HepG2 (cell line): ENCODE measurements around the gene COPZ2. TPM values are rescaled to one million over a fixed set of nuclear protein-coding genes. Genes with fewer than 3 reads are reported as not detected.

Experiments
- ASH2L ChIP-seq: fragments of 300-600, 200-600 bp; sonication (generic); IDR thresholded peaks from 2 replicates; pipeline ENCODE4 v1.7.0; 2017; ENCODE audit warnings: low read depth, mild to moderate bottlenecking, moderate library complexity, mixed read lengths, low read length; ENCODE audit not compliant: insufficient read length
- DMTF1 ChIP-seq: sonication (generic); formaldehyde crosslinking; IDR thresholded peaks from 2 replicates; pipeline ENCODE4 v1.4.0; 2020; ENCODE audit warnings: mild to moderate bottlenecking, missing genetic modification reagents
- DZIP1 ChIP-seq: sonication (generic); formaldehyde crosslinking; IDR thresholded peaks from 2 replicates; pipeline ENCODE4 v1.5.0; 2020; ENCODE audit warnings: mild to moderate bottlenecking, missing genetic modification reagents
- KLF16 ChIP-seq, 2 experiments: sonication (generic) in 1 of 2; formaldehyde crosslinking in 1 of 2; IDR thresholded peaks; 2 replicates each; pipeline versions ENCODE4 v1.6.1 to v1.8.0; 2016 to 2023; ENCODE audit warnings: missing genetic modification reagents in 2 of 2, missing compliant biosample characterization in 1 of 2
- RARA ChIP-seq: IDR thresholded peaks from 2 replicates; pipeline ENCODE4 v1.6.1; 2016; ENCODE audit warnings: missing genetic modification reagents, missing compliant biosample characterization
- RARG ChIP-seq: sonication (generic); formaldehyde crosslinking; IDR thresholded peaks from 2 replicates; pipeline ENCODE4 v1.4.0; 2020; ENCODE audit warnings: low read depth, mild to moderate bottlenecking, missing genetic modification reagents
- REXO4 ChIP-seq: sonication (generic); formaldehyde crosslinking; IDR thresholded peaks from 2 replicates; pipeline ENCODE4 v1.8.0; 2022; ENCODE audit warnings: missing genetic modification reagents, mild to moderate bottlenecking, borderline replicate concordance
- RFX5 ChIP-seq: IDR thresholded peaks from 2 replicates; pipeline ENCODE4 v1.6.1; 2011; ENCODE audit warnings: low read depth, low read length, improper control_type of control experiment
- TMF1 ChIP-seq: sonication (generic); formaldehyde crosslinking; IDR thresholded peaks from 2 replicates; pipeline ENCODE4 v1.8.1; 2022; ENCODE audit warnings: low read depth, missing genetic modification reagents
- ZMYM2 ChIP-seq: sonication (generic); formaldehyde crosslinking; IDR thresholded peaks from 2 replicates; pipeline ENCODE4 v1.8.0; 2022; ENCODE audit warnings: mild to moderate bottlenecking, missing genetic modification reagents
- polyA plus RNA-seq, 8 experiments: library from polyadenylated mRNA; depleted of rRNA in 3 of 8; stranded (reverse) in 7 of 8; unstranded in 1 of 8; fragments of >200 nt; fragmentation: Illumina TruSeq in 4 of 8; extraction: Trizol in 4 of 8; gene quantifications; 2 replicates each; pipeline versions ENCODE4 v1.2.1 to v1.2.3, GENCODE V29; 2011 to 2016; ENCODE audit warnings: low read depth in 4 of 8, missing spikeins in 1 of 8, mixed read lengths in 1 of 8; ENCODE audit not compliant: insufficient read depth in 1 of 8
- total RNA-seq, 5 experiments: library from RNA; depleted of rRNA; stranded (reverse); fragments of >200 nt; fragmentation: Illumina TruSeq; extraction: Trizol; gene quantifications; 2 replicates each; pipeline ENCODE4 v1.2.3, GENCODE V29; 2016; ENCODE audit warnings: low read depth in 1 of 5
- TF ChIP-seq, protein P1 (sequence below): sonication (generic); formaldehyde crosslinking; IDR thresholded peaks from 2 replicates; pipeline ENCODE4 v1.5.1; 2020; ENCODE audit warnings: missing genetic modification reagents, mild to moderate bottlenecking, borderline replicate concordance
- TF ChIP-seq, protein P2 (sequence below): sonication (generic); formaldehyde crosslinking; IDR thresholded peaks from 2 replicates; pipeline ENCODE4 v1.4.0; 2020; ENCODE audit warnings: mild to moderate bottlenecking, low read depth, missing genetic modification reagents
- TF ChIP-seq, protein P3 (sequence below): sonication (generic); formaldehyde crosslinking; IDR thresholded peaks from 2 replicates; pipeline ENCODE4 v1.4.0; 2020; ENCODE audit warnings: missing genetic modification reagents
- TF ChIP-seq, protein P4 (sequence below): sonication (generic); formaldehyde crosslinking; IDR thresholded peaks from 2 replicates; pipeline ENCODE4 v1.8.0; 2022; ENCODE audit warnings: low read depth, missing genetic modification reagents
- TF ChIP-seq, protein P5 (sequence below): sonication (generic); formaldehyde crosslinking; IDR thresholded peaks from 2 replicates; pipeline ENCODE4 v1.5.0; 2020; ENCODE audit warnings: missing genetic modification reagents

Gene COPZ2
- total and polyA plus RNA-seq, 2 of the 13 experiments (the other 11 are each of a cell fraction or from before 2014, with no cell fraction given): 0.61 to 1.5 TPM

DNA sequence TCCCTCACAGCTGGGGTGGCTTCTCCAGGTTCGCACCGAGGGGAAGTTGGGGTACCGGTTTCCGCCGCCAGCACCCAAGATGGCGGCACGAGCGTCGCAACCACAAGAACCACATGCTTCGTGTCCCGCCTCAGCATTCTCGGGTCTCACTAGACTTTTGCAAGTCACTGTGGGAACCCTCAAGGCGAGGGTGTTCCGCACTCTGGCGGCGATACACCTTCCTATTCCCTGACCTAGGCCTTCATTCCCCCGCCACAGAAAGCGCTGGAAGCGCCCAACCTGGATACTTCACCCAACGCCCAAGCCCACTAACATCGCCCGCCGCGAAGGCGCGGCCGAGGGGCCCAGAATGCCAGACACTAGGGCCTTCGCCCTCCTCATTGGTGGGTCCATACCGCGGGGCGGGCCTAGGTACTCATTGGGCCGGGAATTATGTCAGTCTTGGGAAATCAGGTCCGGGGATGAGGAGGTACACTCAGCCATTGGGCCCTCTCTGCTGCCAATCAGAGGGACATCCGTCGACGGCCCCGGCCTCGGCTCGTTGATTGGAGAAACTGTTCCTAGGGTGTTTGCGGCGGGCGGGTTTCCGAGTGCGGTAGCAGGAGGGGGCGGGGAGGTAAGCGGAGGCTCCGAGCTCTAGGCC lies 10.3 kb upstream of the COPZ2 start, which contains the start of gene NFE2L1 (continued):
- TF ChIP-seq, protein P1, sequence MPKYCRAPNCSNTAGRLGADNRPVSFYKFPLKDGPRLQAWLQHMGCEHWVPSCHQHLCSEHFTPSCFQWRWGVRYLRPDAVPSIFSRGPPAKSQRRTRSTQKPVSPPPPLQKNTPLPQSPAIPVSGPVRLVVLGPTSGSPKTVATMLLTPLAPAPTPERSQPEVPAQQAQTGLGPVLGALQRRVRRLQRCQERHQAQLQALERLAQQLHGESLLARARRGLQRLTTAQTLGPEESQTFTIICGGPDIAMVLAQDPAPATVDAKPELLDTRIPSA (CRISPR knock-in tag): no peak
- TF ChIP-seq DMTF1 (no peak; the same call in 1 of the 2 replicates), RFX5 (peak; percentile 52; the same call in 1 of the 2 replicates), RARG (CRISPR knock-in tag) (no peak; the same call in 1 of the 2 replicates), KLF16 (CRISPR knock-in tag; IDR thresholded peaks at IDR 0.05) (0 out of 4 replicates have a peak, but pooled peaks have one; percentile 17 to 73), DZIP1 (CRISPR knock-in tag) (peak; percentile 23), ASH2L (no peak), ZMYM2 (0 out of 2 replicates have a peak, but pooled peaks have one; percentile 65), TMF1 (CRISPR knock-in tag) (0 out of 2 replicates have a peak, but pooled peaks have one; percentile 84), REXO4 (0 out of 2 replicates have a peak, but pooled peaks have one; percentile 79), RARA (CRISPR knock-in tag) (no peak)
- TF ChIP-seq, protein P2, sequence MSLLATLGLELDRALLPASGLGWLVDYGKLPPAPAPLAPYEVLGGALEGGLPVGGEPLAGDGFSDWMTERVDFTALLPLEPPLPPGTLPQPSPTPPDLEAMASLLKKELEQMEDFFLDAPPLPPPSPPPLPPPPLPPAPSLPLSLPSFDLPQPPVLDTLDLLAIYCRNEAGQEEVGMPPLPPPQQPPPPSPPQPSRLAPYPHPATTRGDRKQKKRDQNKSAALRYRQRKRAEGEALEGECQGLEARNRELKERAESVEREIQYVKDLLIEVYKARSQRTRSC (CRISPR knock-in tag): peak; percentile 94
- TF ChIP-seq, protein P3, sequence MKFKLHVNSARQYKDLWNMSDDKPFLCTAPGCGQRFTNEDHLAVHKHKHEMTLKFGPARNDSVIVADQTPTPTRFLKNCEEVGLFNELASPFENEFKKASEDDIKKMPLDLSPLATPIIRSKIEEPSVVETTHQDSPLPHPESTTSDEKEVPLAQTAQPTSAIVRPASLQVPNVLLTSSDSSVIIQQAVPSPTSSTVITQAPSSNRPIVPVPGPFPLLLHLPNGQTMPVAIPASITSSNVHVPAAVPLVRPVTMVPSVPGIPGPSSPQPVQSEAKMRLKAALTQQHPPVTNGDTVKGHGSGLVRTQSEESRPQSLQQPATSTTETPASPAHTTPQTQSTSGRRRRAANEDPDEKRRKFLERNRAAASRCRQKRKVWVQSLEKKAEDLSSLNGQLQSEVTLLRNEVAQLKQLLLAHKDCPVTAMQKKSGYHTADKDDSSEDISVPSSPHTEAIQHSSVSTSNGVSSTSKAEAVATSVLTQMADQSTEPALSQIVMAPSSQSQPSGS (CRISPR knock-in tag): no peak; the same call in 1 of the 2 replicates
- TF ChIP-seq, protein P4, sequence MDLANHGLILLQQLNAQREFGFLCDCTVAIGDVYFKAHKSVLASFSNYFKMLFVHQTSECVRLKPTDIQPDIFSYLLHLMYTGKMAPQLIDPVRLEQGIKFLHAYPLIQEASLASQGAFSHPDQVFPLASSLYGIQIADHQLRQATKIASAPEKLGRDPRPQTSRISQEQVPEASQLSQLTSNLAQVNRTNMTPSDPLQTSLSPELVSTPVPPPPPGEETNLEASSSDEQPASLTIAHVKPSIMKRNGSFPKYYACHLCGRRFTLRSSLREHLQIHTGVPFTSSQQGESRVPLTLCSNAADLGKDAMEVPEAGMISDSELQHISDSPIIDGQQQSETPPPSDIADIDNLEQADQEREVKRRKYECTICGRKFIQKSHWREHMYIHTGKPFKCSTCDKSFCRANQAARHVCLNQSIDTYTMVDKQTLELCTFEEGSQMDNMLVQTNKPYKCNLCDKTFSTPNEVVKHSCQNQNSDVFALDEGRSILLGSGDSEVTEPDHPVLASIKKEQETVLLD (CRISPR knock-in tag): peak; percentile 35
- TF ChIP-seq, protein P5, sequence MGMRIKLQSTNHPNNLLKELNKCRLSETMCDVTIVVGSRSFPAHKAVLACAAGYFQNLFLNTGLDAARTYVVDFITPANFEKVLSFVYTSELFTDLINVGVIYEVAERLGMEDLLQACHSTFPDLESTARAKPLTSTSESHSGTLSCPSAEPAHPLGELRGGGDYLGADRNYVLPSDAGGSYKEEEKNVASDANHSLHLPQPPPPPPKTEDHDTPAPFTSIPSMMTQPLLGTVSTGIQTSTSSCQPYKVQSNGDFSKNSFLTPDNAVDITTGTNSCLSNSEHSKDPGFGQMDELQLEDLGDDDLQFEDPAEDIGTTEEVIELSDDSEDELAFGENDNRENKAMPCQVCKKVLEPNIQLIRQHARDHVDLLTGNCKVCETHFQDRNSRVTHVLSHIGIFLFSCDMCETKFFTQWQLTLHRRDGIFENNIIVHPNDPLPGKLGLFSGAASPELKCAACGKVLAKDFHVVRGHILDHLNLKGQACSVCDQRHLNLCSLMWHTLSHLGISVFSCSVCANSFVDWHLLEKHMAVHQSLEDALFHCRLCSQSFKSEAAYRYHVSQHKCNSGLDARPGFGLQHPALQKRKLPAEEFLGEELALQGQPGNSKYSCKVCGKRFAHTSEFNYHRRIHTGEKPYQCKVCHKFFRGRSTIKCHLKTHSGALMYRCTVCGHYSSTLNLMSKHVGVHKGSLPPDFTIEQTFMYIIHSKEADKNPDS (CRISPR knock-in tag): 0 out of 2 replicates have a peak, but pooled peaks have one; percentile 59
